HepG2 (cell line): ENCODE results near the gene GNB3.
A peak's percentile ranks its signal among the peaks of the same experiment; 100 is the strongest.

Experiments
- ATF4 ChIP-seq, 2 experiments: fragments of 450-650 bp in 1 of 2; sonication (generic) in 1 of 2; formaldehyde crosslinking; IDR thresholded peaks; 2 replicates each; pipeline versions ENCODE4 v1.5.0 to v1.8.0; 2020 to 2022; ENCODE audit warnings: mild to moderate bottlenecking in 1 of 2, missing genetic modification reagents in 1 of 2
- CBX2 ChIP-seq, 2 experiments: fragments of 200-600 bp in 1 of 2; sonication (generic); formaldehyde crosslinking in 1 of 2; IDR thresholded peaks; 2 replicates each; pipeline versions ENCODE4 v1.7.0 to v1.8.1; 2018 to 2022; ENCODE audit warnings: low read depth in 2 of 2, low read length in 1 of 2, mild to moderate bottlenecking in 1 of 2, missing genetic modification reagents in 1 of 2
- EHMT2 ChIP-seq: fragments of 200-600 bp; sonication (generic); IDR thresholded peaks from 2 replicates; pipeline ENCODE4 v1.7.0; 2017; ENCODE audit warnings: antibody characterized with exemption, low read depth, low read length, borderline replicate concordance
- EZH2 ChIP-seq: conservative IDR thresholded peaks from 2 replicates; pipeline ENCODE4 v1.6.1; 2012; ENCODE audit warnings: mild to moderate bottlenecking, low read depth, low read length, moderate library complexity
- FOSL2 ChIP-seq: sonication (generic); formaldehyde crosslinking; IDR thresholded peaks from 2 replicates; pipeline ENCODE4 v1.4.0; 2020; ENCODE audit warnings: missing genetic modification reagents
- FOXA1 ChIP-seq, 2 experiments: fragments of 450-650 bp in 1 of 2; sonication (generic) in 1 of 2; formaldehyde crosslinking in 1 of 2; IDR thresholded peaks; 2 replicates each; pipeline versions ENCODE4 v1.4.0 to v1.6.1; 2016 to 2020; ENCODE audit warnings: missing genetic modification reagents in 1 of 2
- MED13 ChIP-seq: sonication (generic); formaldehyde crosslinking; IDR thresholded peaks from 2 replicates; pipeline ENCODE4 v1.5.0; 2020; ENCODE audit warnings: missing genetic modification reagents
- PRMT3 ChIP-seq: sonication (generic); formaldehyde crosslinking; IDR thresholded peaks from 2 replicates; pipeline ENCODE4 v1.8.1; 2022; ENCODE audit warnings: low read depth, mild to moderate bottlenecking, moderate library complexity, missing genetic modification reagents, borderline replicate concordance
- RFX5 ChIP-seq: IDR thresholded peaks from 2 replicates; pipeline ENCODE4 v1.6.1; 2011; ENCODE audit warnings: low read depth, low read length, improper control_type of control experiment
- SP5 ChIP-seq: IDR thresholded peaks from 2 replicates; pipeline ENCODE4 v1.6.1; 2016; ENCODE audit warnings: low read depth, borderline replicate concordance
- ZNF235 ChIP-seq: sonication (generic); formaldehyde crosslinking; IDR thresholded peaks from 2 replicates; pipeline ENCODE4 v1.8.1; 2023; ENCODE audit warnings: mild to moderate bottlenecking, missing genetic modification reagents, borderline replicate concordance
- ZNF569 ChIP-seq: sonication (generic); formaldehyde crosslinking; IDR thresholded peaks from 2 replicates; pipeline ENCODE4 v1.5.0; 2020; ENCODE audit warnings: mild to moderate bottlenecking, missing genetic modification reagents, moderate library complexity, borderline replicate concordance
- ZSCAN20 ChIP-seq: sonication (generic); formaldehyde crosslinking; IDR thresholded peaks from 2 replicates; pipeline ENCODE4 v1.4.0; 2020; ENCODE audit warnings: missing genetic modification reagents, mild to moderate bottlenecking, borderline replicate concordance

DNA sequence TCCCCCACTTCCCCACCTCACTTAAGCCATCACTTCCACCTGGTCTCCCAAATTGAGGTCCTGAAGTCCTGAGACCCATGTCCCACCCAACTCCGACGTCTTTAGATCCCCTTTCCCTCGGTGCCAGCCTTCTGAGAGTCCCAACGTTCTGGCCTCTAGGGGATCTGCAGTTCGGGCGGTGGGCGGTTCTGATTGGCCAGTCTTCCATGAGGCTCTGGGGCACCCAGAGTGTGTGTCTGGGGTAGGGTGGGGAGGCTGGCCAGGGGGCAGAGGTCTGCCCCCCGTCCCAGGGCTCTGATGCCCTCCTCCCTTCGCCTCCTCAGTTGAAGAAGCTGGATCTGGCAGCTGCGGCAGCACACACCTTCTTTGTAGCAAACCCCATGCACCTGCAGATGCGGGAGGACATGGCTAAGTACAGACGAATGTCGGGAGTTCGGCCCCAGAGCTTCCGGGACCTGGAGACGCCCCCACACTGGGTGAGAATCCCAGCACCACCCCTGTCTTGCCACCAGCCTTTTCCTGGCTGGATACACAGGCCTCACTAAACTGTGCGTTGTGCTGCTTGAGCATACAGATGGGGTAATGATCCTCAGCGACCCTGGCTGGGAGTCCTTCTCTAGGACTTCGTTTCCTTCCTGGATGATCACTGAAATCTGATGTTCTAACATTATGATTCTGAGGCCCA is 11.0 kb upstream of the GNB3 start:
- TF ChIP-seq RFX5 (no peak), CBX2 (IDR thresholded peaks at IDR 0.05; ENCODE audit: low read depth, low read length) (no peak), CBX2 (CRISPR knock-in tag; IDR thresholded peaks at IDR 0.05; ENCODE audit: low read depth) (no peak), PRMT3 (0 out of 2 replicates have a peak, but pooled peaks have one; percentile 9), EHMT2 (no peak), ZNF569 (CRISPR knock-in tag) (no peak), ZSCAN20 (CRISPR knock-in tag) (no peak), FOXA1 (IDR thresholded peaks at IDR 0.05) (no peak), FOXA1 (CRISPR knock-in tag; IDR thresholded peaks at IDR 0.05) (no peak), FOSL2 (CRISPR knock-in tag) (no peak), ATF4 (CRISPR knock-in tag; IDR thresholded peaks at IDR 0.05) (no peak), MED13 (CRISPR knock-in tag) (no peak), SP5 (CRISPR knock-in tag) (no peak), EZH2 (no peak), ZNF235 (no peak)
